Measurements from ENCODE around the gene ADGRD1. TPM values are rescaled to one million over a fixed set of nuclear protein-coding genes. Genes with fewer than 3 reads are reported as not detected.
"Not testable (repeated sequence)": the region's sequence is repeated elsewhere in the genome, so short reads cannot be mapped to it uniquely, and the experiment has no call there.

Gene ADGRD1
- total RNA-seq, 1 donor from 2014 or later, result 0.98 TPM

DNA sequence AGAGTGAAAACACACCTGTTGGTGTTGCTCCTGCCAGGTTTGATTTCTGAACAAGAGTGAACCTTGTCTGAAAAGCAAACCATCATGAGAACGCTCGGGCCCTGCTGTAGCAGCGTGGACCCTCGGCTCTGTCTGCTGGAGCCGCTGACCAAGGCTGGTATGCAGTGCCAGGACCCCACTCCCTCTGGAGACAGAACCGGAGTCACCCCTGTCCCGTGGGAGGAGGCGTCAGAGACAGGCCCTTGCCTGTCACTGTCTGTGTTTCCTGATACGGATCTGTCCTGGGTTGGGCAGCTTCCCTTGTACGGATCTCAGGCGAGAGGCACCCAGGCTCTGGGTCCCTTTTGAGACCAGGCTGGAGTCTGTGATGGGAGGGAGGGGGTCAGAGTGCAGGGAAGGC, 111.6 kb downstream of the ADGRD1 start:
- H3K27me3 Mint-ChIP-seq (ENCODE audit: low read depth), result no peaks in the 10 kb centered on the region

DNA sequence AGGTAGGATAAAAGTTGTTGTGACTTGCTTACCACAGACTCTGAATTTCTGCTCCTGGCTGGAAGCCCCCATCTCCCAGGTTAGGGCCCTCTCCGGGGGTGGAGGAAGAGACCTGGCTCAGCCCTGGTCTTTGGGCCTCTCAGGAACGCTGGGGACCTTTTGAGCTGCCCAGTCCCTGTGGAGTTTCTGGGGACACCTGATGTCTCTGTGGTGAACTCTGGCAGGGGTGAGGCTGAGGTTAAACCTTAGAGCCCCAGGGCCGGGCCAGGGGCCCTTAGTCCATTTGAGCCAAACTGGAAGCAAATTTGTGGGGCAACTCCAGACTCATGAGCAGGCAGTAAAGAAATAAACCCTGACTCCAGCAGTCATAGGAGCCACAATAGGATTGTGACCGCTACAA, 112.1 kb downstream of the ADGRD1 start:
- H3K4me3 Mint-ChIP-seq, result no peak overlapping the region
- no peaks in the 10 kb centered on the region for H3K36me3 Mint-ChIP-seq (ENCODE audit: low read depth)
- H3K4me1 Mint-ChIP-seq, result no peaks in the 10 kb centered on the region
- no peak overlapping the region for H3K27ac Mint-ChIP-seq (ENCODE audit: unreplicated experiment)
- H3K27me3 Mint-ChIP-seq (ENCODE audit: low read depth), result no peaks in the 10 kb centered on the region
- TF ChIP-seq, protein P1, sequence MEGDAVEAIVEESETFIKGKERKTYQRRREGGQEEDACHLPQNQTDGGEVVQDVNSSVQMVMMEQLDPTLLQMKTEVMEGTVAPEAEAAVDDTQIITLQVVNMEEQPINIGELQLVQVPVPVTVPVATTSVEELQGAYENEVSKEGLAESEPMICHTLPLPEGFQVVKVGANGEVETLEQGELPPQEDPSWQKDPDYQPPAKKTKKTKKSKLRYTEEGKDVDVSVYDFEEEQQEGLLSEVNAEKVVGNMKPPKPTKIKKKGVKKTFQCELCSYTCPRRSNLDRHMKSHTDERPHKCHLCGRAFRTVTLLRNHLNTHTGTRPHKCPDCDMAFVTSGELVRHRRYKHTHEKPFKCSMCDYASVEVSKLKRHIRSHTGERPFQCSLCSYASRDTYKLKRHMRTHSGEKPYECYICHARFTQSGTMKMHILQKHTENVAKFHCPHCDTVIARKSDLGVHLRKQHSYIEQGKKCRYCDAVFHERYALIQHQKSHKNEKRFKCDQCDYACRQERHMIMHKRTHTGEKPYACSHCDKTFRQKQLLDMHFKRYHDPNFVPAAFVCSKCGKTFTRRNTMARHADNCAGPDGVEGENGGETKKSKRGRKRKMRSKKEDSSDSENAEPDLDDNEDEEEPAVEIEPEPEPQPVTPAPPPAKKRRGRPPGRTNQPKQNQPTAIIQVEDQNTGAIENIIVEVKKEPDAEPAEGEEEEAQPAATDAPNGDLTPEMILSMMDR (conservative IDR thresholded peaks at IDR 0.05), result no peak
- H3K9me3 Mint-ChIP-seq, result no peaks in the 10 kb centered on the region
- DNase-seq (ENCODE audit: low read depth, low spot score), result no peak

More for the DNA sequence above, 111.6 kb downstream of the ADGRD1 start:
- Mint-ChIP-seq H3K4me1 (no peaks in the 10 kb centered on the region), H3K36me3 (ENCODE audit: low read depth) (no peaks in the 10 kb centered on the region), H3K27ac (ENCODE audit: unreplicated experiment) (no peak overlapping the region), H3K4me3 (no peak overlapping the region), H3K9me3 (no peaks in the 10 kb centered on the region)
- TF ChIP-seq, protein P1 (conservative IDR thresholded peaks at IDR 0.05), result no peak
- DNase-seq (ENCODE audit: low read depth, low spot score), result no peak

DNA sequence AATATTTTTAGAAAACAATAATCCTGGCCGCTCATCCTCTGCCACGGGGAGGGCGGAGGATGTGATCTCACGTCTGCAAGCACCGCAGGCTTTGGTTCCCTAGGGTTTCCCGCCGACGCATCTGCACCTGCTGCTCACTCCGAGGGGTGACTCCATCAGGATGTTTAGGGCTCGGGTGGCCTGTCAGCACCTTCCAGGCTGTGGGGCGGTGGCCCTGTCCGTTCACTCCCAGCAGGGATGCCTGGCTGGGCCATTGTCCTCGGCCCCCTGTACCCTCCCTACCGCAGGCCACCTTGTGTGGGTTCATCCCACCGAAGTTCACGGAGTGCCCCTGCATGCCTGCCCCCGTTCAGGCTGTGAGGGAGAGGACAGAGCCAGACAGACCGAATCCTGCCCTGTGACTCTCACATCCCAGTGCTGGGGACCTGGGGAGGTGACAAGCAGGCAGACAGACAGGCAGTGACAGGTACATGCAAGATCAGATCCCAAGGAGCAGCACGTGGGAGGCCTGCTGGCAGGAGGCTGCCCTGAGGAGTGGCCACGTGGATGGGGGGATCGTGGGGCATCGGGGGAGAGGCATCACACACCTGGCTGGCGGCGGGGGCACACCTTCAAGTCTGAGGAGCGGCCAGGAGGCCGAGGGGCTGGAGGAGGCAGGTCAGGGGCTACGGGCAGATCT, 112.6 kb downstream of the ADGRD1 start:
- H3K36me3 Mint-ChIP-seq (ENCODE audit: low read depth), result no peaks in the 10 kb centered on the region
- H3K4me3 Mint-ChIP-seq, result no peak overlapping the region
- H3K4me1 Mint-ChIP-seq, result no peaks in the 10 kb centered on the region
- no peaks in the 10 kb centered on the region for H3K9me3 Mint-ChIP-seq
- DNase-seq (ENCODE audit: low read depth, low spot score), result no peak
- no peak overlapping the region for H3K27ac Mint-ChIP-seq (ENCODE audit: unreplicated experiment)
- TF ChIP-seq, protein P1 (conservative IDR thresholded peaks at IDR 0.05), result no peak
- no peaks in the 10 kb centered on the region for H3K27me3 Mint-ChIP-seq (ENCODE audit: low read depth)

DNA sequence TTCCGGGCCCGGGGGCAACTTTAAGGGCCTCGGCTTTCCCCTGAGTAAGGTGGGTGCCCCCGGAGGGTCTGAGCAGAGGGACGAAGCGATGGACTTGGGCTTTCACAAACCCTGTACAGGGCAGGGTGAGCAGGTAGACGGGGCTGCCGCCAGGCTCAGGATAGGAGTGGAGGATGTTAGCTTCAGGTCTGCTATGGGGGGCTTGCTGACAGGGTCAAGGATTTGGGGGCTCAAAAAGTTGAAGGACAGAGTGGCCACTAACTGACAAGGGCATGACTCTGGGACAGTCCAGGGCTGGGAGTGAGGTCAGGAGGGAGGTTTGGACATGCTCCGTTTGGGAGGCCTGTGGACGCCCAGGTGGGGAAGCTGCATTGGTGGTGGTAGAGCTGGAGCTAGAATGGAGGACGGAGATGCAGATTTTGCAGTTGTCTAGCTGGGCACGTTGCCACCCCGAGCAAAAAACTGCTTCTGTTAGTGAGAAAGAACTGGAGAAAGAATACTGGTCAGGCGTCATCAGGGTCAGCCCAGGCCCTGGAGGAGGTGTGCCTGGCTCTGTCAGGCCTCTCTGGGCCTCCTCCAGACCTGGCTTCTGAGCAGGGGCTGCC, 113.3 kb downstream of the ADGRD1 start:
- Mint-ChIP-seq H3K4me3 (no peak overlapping the region), H3K36me3 (ENCODE audit: low read depth) (no peaks in the 10 kb centered on the region), H3K4me1 (no peaks in the 10 kb centered on the region), H3K9me3 (no peaks in the 10 kb centered on the region), H3K27ac (ENCODE audit: unreplicated experiment) (no peak overlapping the region), H3K27me3 (ENCODE audit: low read depth) (no peaks in the 10 kb centered on the region)
- no peak for DNase-seq (ENCODE audit: low read depth, low spot score)
- TF ChIP-seq, protein P1 (conservative IDR thresholded peaks at IDR 0.05), result no peak

DNA sequence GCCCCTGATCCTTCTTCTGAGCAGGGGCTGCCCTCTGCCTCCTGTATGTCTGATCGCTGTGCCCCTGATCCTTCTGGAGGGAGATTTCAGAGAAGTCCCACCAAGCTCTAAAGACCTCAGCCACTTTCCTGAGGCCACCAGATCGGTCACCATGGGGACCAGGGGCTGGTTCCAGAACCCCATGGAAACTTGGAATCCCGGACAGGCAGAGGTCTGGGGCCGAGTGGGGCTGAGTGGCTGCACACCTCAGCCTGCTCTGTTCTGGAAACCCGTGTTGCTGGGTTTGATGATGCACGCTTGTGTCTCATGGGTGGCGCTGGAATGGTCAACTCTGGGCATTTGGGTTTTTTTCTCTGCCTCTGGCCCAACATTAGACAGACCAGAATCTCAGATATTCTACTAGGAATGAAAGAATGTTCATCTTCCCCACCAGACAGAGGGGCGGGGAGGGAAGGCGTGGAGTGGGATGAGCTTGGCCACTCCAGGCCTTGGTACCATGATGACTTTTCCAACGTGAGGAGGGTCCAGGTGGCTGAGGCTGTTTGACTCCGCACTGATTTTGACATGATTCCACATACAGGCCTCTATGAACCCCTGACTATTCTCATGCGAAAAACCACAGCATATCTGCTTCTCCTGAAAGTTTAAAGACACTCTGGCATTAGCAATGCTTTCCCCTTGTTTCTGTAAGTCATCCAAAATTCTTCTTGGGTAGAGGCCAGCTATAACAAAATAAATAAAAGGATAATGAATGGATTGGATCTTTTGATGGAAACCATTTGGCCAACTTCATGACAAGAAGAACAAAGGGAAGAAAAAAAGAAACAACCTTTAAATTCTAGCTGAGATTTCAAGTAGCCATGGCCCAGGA, 114.5 kb downstream of the ADGRD1 start:
- Mint-ChIP-seq H3K4me3 (no peak overlapping the region), H3K36me3 (ENCODE audit: low read depth) (no peaks in the 10 kb centered on the region), H3K27ac (ENCODE audit: unreplicated experiment) (no peak overlapping the region), H3K27me3 (ENCODE audit: low read depth) (no peaks in the 10 kb centered on the region), H3K9me3 (no peaks in the 10 kb centered on the region), H3K4me1 (no peaks in the 10 kb centered on the region)
- DNase-seq (ENCODE audit: low read depth, low spot score), result no peak
- TF ChIP-seq, protein P1 (conservative IDR thresholded peaks at IDR 0.05), result no peak

DNA sequence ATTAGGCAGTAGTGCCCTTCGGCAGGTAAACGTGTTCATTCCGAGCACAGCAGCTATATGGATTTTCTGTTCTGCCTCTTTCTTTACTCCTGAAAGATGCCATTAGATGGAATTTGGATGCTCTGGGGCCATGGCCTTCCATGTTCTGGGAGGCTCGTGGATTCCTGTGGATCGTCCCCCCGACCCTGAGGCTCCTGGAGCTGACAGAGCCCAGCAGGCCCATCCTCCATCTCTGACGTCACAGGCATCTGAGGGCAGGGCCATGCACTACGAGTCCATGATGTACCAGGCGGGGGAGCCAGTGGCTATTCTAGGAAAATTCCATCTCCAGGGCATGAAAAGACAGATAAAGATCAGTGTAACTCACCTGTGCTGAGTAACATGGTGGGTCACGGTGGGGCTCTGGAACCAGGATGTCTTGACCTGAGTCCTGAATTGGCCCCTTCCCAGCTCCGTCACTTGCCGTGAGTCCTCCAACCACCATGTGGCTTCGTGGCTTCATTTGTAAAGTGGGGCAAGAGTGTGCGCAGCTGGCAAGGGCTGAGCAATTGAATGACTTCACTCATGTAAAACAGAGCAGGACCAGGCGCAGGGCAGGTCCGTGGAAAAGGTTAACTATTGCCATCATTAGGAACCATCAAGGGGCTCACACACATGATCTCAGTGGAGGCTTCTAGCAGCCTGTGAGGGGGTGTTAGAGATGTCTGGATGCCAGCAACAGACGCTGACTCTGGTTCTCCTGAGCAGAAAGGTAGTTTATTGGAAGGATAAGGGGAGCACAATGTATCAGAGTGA, 115.4 kb downstream of the ADGRD1 start:
- H3K36me3 Mint-ChIP-seq (ENCODE audit: low read depth); H3K4me3 Mint-ChIP-seq; H3K9me3 Mint-ChIP-seq; H3K27me3 Mint-ChIP-seq (ENCODE audit: low read depth); DNase-seq (ENCODE audit: low read depth, low spot score); H3K27ac Mint-ChIP-seq (ENCODE audit: unreplicated experiment); H3K4me1 Mint-ChIP-seq: not testable (repeated sequence)

DNA sequence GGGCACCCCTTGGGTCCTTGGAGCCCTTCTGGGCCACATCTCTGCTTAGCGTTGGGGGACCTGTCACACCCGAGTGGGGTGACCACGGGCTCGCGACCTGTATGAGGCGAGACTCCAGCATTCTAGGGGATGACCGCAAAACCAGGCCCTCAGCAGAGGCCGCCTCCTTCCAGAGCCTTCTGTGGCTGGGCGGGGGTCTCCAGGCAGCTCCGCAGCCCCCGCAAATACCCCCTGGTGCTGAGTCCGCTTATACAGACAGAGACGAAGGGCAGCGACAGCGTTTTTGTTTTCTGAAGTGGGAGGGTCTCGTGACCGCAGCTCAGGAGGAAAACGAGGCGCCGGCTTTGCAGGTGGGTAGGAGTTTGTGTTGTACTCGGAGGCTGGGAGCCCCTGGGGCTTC, 116.4 kb downstream of the ADGRD1 start:
- H3K27me3 Mint-ChIP-seq (ENCODE audit: low read depth); DNase-seq (ENCODE audit: low read depth, low spot score); H3K36me3 Mint-ChIP-seq (ENCODE audit: low read depth); H3K4me1 Mint-ChIP-seq; H3K4me3 Mint-ChIP-seq; H3K27ac Mint-ChIP-seq (ENCODE audit: unreplicated experiment); H3K9me3 Mint-ChIP-seq: not testable (repeated sequence)

DNA sequence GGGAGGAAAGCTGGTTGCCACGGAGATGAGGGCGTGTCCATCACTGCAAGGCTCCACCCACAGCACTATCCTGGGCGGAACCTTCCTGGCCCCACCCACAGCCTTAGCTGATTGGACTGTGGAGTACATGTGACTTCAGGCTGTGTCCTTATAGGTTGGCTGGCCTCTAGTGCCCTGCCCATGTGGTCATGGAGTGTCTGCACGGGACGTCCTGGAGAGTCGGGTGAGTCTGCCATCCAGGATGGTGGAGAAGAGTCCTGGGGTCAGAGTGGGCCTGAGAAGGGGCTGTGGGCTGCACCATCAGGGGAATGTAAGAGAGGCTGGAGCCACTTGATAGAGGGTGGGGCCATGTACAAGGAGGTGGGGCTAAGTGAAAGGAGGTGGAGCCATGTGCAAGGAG, 117.0 kb downstream of the ADGRD1 start:
- H3K9me3 Mint-ChIP-seq; H3K36me3 Mint-ChIP-seq (ENCODE audit: low read depth); H3K4me3 Mint-ChIP-seq; H3K4me1 Mint-ChIP-seq; H3K27me3 Mint-ChIP-seq (ENCODE audit: low read depth); H3K27ac Mint-ChIP-seq (ENCODE audit: unreplicated experiment); DNase-seq (ENCODE audit: low read depth, low spot score): not testable (repeated sequence)
